OCI-LY7 (cell line): ENCODE measurements around the gene EEF1A2. TPM values are rescaled to one million over a fixed set of nuclear protein-coding genes. Genes with fewer than 3 reads are reported as not detected.

Experiments used
- BruUV-seq: library from RNA; stranded (reverse); fragments of 400-500 nt; replicated peaks from 2 replicates; lab custom pipeline; 2021; lab: Mats Ljungman, UMichigan
- CTCF ChIA-PET: fragments of 300-600 bp; sonication (Branson Sonifier 250); formaldehyde crosslinking; loops from one replicate; lab custom pipeline; 2022; ENCODE audit warnings: antibody characterized with exemption; ENCODE audit not compliant: unreplicated experiment; lab: Charles Lee
- POLR2A ChIA-PET: fragments of 300-600 bp; sonication (Branson Sonifier 250); formaldehyde crosslinking; loops from one replicate; lab custom pipeline; 2022; ENCODE audit warnings: antibody characterized with exemption; lab: Charles Lee
- DNase-seq: peaks from one replicate; pipeline ENCODE4 v3.0.0-alpha.2; 2015; ENCODE audit warnings: low spot score
- H2AFZ ChIP-seq: fragments of 200-600 bp; sonication (generic), shearing (Covaris generic); 2 replicates; pipeline ENCODE4 v1.6.1; 2014; ENCODE audit warnings: mild to moderate bottlenecking, antibody characterized with exemption, low read length, moderate library complexity
- H3K27ac ChIP-seq: fragments of 200-600 bp; sonication (generic); 2 replicates; pipeline ENCODE4 v1.5.1; 2014; ENCODE audit warnings: mixed run types, low read depth, mild to moderate bottlenecking, moderate library complexity, low read length, inconsistent platforms; ENCODE audit not compliant: poor library complexity, severe bottlenecking
- H3K36me3 ChIP-seq: fragments of 200-600 bp; sonication (generic); 2 replicates; pipeline ENCODE4 v1.6.1; 2014; ENCODE audit warnings: mild to moderate bottlenecking, antibody characterized with exemption, low read length, moderate library complexity, mixed read lengths; ENCODE audit not compliant: insufficient read depth
- H3K4me1 ChIP-seq: fragments of 200-600 bp; sonication (generic); 2 replicates; pipeline ENCODE4 v1.5.1; 2014; ENCODE audit warnings: mild to moderate bottlenecking, low read length; ENCODE audit not compliant: insufficient read depth, poor library complexity, severe bottlenecking
- H3K4me2 ChIP-seq: fragments of 200-600 bp; sonication (generic); 2 replicates; pipeline ENCODE4 v1.6.1; 2014; ENCODE audit warnings: mild to moderate bottlenecking, low read length
- H3K4me3 ChIP-seq: fragments of 200-600 bp; sonication (generic); 2 replicates; pipeline ENCODE4 v1.5.1; 2014; ENCODE audit warnings: mild to moderate bottlenecking, low read depth, low read length; ENCODE audit not compliant: poor library complexity, severe bottlenecking
- H3K79me2 ChIP-seq: fragments of 200-600 bp; sonication (generic); 2 replicates; pipeline ENCODE4 v1.6.1; 2016; ENCODE audit warnings: low read depth, mild to moderate bottlenecking, low read length, moderate library complexity, mixed read lengths; ENCODE audit not compliant: insufficient read depth
- H3K9me2 ChIP-seq: fragments of 200-600 bp; sonication (generic); 2 replicates; pipeline ENCODE4 v1.6.1; 2016; ENCODE audit warnings: mild to moderate bottlenecking, low read length, mixed read lengths; ENCODE audit not compliant: insufficient read depth
- H3K9me3 ChIP-seq: fragments of 200-600 bp; sonication (generic); 2 replicates; pipeline ENCODE4 v1.6.1; 2014; ENCODE audit warnings: mild to moderate bottlenecking, mixed run types, low read length, mixed read lengths
- H4K20me1 ChIP-seq: fragments of 200-600 bp; sonication (generic); 2 replicates; pipeline ENCODE4 v1.6.1; 2014; ENCODE audit warnings: mild to moderate bottlenecking, antibody characterized with exemption, low read length, moderate library complexity, mixed read lengths; ENCODE audit not compliant: insufficient read depth
- EZH2phosphoT487 ChIP-seq: fragments of 200-600 bp; sonication (generic); IDR thresholded peaks from 2 replicates; pipeline ENCODE4 v1.6.1; 2018; ENCODE audit warnings: low read depth, borderline replicate concordance, mild to moderate bottlenecking, mixed run types, antibody characterized with exemption, low read length, moderate library complexity, mixed read lengths
- intact Hi-C: fragments of 100-400 bp; cut with micrococcal nuclease; formaldehyde crosslinking; loops from one replicate; pipeline ENCODE4 v1.10.0; 2022; ENCODE audit not compliant: unreplicated experiment
- total RNA-seq, 2 experiments: library from RNA; depleted of rRNA in 1 of 2; stranded (reverse); fragments of >200 nt in 1 of 2; shearing (Covaris generic) in 1 of 2; gene quantifications; 2 replicates each; pipeline ENCODE4 v1.2.3, GENCODE V29; 2014 to 2022
- TF ChIP-seq, protein P1 (sequence below): fragments of 200-600 bp; sonication (generic); conservative IDR thresholded peaks from 2 replicates; pipeline ENCODE4 v1.5.1; 2014; ENCODE audit warnings: mild to moderate bottlenecking, antibody characterized with exemption, low read length, moderate library complexity, mixed read lengths

The EEF1A2 gene
- total RNA-seq, 2 experiments from 2014 or later = 0.22 TPM; not detected in 1

GRCh38 chr20:63504642-63505041 lies 5.8 kb upstream of the EEF1A2 start:
- no peaks in the 10 kb centered on the region for H4K20me1 ChIP-seq
- no peaks in the 10 kb centered on the region for H3K9me3 ChIP-seq
- POLR2A ChIA-PET = no interaction called here
- H2AFZ ChIP-seq = no peak overlapping the region
- TF ChIP-seq, protein P1, sequence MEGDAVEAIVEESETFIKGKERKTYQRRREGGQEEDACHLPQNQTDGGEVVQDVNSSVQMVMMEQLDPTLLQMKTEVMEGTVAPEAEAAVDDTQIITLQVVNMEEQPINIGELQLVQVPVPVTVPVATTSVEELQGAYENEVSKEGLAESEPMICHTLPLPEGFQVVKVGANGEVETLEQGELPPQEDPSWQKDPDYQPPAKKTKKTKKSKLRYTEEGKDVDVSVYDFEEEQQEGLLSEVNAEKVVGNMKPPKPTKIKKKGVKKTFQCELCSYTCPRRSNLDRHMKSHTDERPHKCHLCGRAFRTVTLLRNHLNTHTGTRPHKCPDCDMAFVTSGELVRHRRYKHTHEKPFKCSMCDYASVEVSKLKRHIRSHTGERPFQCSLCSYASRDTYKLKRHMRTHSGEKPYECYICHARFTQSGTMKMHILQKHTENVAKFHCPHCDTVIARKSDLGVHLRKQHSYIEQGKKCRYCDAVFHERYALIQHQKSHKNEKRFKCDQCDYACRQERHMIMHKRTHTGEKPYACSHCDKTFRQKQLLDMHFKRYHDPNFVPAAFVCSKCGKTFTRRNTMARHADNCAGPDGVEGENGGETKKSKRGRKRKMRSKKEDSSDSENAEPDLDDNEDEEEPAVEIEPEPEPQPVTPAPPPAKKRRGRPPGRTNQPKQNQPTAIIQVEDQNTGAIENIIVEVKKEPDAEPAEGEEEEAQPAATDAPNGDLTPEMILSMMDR = no peak
- no peak for TF ChIP-seq EZH2phosphoT487
- CTCF ChIA-PET = no interaction called here
- H3K4me2 ChIP-seq = no peak overlapping the region
- H3K36me3 ChIP-seq = no peaks in the 10 kb centered on the region
- H3K9me2 ChIP-seq = no peaks in the 10 kb centered on the region
- no TSS peak for BruUV-seq
- no peak for DNase-seq
- H3K27ac ChIP-seq = no peak overlapping the region
- H3K4me1 ChIP-seq = peaks cover 21% of the 10 kb centered on the region
- no peak overlapping the region for H3K4me3 ChIP-seq
- no peaks in the 10 kb centered on the region for H3K79me2 ChIP-seq
- intact Hi-C loops = no loop called here

- Histone ChIP-seq H2AFZ (no peak overlapping the region), H3K9me2 (no peaks in the 10 kb centered on the region), H3K4me1 (peaks cover 20% of the 10 kb centered on the region), H3K79me2 (no peaks in the 10 kb centered on the region), H4K20me1 (no peaks in the 10 kb centered on the region), H3K4me3 (no peak overlapping the region), H3K4me2 (no peak overlapping the region), H3K27ac (no peak overlapping the region), H3K36me3 (no peaks in the 10 kb centered on the region), H3K9me3 (no peaks in the 10 kb centered on the region)
- TF ChIP-seq, protein P1 = no peak
- intact Hi-C loops = no loop called here
- ChIA-PET CTCF (no interaction called here), POLR2A (no interaction called here)
- BruUV-seq = no TSS peak
- no peak for DNase-seq
Observed at GRCh38 chr20:63503524-63503923, 4.6 kb upstream of the EEF1A2 start.

DNA sequence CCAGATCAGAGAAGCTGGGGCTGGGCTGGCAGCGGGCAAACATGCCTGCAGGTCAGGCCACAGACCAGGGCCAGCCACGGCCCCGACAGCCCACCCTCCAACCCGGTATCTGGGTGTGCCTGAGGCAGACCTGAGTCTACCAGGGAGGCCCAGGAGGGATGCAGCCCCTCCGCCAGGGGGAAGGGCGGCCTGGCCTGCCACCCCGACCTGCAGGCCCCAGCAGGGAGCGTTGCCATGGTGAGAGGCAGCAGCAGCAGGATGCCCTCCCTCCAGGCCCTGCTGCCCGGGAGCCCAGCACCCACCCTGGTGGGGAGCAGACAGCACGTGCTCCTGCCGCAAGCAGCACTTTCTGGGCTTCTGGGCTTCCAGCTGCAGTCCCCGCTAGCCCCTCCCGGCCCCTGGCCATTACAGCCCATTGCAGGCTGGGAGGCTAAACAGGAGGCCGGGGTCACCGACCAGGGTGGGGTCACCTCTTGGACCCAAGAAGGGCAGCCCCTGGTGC lies 3.8 kb upstream of the EEF1A2 start:
- H3K79me2 ChIP-seq = no peaks in the 10 kb centered on the region
- no peak for DNase-seq
- H3K4me3 ChIP-seq = no peak overlapping the region
- H3K4me1 ChIP-seq = peaks cover 14% of the 10 kb centered on the region
- no peaks in the 10 kb centered on the region for H3K9me3 ChIP-seq
- no TSS peak for BruUV-seq
- CTCF ChIA-PET = no interaction called here
- no peaks in the 10 kb centered on the region for H3K36me3 ChIP-seq
- intact Hi-C loops = no loop called here
- H3K4me2 ChIP-seq = peak overlapping the region; percentile 49; the same call in 1 of the 2 replicates
- no peak overlapping the region for H2AFZ ChIP-seq
- H4K20me1 ChIP-seq = no peaks in the 10 kb centered on the region
- POLR2A ChIA-PET = interaction anchor here (0.5 kb wide), 1 partner anchor 378 kb away, joined by 6 read pairs; no protein-coding TSS in a partner anchor
- H3K27ac ChIP-seq = no peak overlapping the region
- TF ChIP-seq, protein P1 = no peak
- TF ChIP-seq EZH2phosphoT487 = no peak
- no peaks in the 10 kb centered on the region for H3K9me2 ChIP-seq
